ENCODE data around the gene CAPN15.

CAPN15 gene

GRCh38 chr16:546909-547770 lies 19.6 kb downstream of the CAPN15 start:
- DNase-seq = peak in 4 of 5 donors; percentile 37 to 45 (median 42)

GRCh38 chr16:548586-548985 lies 21.1 kb downstream of the CAPN15 start:
- DNase-seq = no peak

- DNase-seq = no peak
These were observed 22.2 kb downstream of the CAPN15 start for GRCh38 chr16:549544-550263.

DNA sequence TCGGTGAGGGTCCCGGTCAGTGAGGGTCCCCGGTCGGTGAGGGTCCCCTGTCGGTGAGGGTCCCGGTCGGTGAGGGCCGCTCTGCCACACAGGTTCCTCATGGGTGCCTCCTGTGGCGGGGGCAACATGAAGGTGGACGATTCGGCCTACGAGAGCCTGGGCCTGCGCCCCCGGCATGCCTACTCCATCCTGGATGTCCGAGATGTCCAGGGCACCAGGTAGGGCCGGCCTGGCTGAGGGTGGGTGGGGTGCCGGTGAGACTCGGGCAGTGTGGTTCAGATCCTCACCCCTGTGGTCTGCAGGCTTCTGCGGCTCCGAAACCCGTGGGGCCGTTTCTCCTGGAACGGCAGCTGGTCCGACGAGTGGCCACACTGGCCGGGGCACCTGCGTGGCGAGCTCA lies 23.7 kb downstream of the CAPN15 start:
- no peak for DNase-seq

DNA sequence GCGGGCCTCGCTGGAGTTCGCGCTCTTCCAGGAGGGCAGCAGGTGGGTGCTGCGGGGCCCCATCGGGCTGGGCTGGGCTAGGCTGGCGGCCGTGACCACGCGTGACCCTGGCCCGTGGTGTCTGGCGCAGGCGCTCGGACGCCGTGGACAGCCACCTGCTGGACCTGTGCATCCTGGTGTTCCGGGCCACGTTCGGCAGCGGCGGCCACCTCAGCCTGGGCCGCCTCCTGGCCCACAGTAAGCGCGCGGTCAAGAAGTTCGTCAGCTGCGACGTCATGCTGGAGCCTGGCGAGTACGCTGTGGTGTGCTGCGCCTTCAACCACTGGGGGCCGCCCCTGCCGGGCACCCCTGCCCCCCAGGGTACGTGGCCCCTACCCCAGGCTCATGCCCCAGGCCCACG lies 24.7 kb downstream of the CAPN15 start:
- no peak for DNase-seq

- no peak for DNase-seq
These were observed 26.2 kb downstream of the CAPN15 start for GRCh38 chr16:553601-554296.

DNA sequence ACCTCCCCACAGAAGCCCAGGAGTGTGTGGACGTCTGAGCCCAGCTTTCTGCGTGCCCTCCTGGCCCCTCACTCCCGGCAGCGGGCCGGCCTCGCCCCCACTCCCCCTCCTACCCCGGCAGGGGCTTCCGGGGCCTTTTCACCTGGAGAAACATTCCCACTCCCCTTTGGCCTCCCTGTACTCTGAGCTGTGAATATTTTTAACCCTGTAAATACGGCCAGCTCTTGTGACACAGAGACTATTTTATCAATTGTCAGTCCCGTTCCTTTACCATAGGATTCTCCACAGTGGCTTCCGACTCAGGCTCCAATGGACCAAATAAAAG lies 26.7 kb downstream of the CAPN15 start:
- DNase-seq = no peak

- no peak for DNase-seq
These were observed 27.3 kb downstream of the CAPN15 start for GRCh38 chr16:554640-555365.

DNA sequence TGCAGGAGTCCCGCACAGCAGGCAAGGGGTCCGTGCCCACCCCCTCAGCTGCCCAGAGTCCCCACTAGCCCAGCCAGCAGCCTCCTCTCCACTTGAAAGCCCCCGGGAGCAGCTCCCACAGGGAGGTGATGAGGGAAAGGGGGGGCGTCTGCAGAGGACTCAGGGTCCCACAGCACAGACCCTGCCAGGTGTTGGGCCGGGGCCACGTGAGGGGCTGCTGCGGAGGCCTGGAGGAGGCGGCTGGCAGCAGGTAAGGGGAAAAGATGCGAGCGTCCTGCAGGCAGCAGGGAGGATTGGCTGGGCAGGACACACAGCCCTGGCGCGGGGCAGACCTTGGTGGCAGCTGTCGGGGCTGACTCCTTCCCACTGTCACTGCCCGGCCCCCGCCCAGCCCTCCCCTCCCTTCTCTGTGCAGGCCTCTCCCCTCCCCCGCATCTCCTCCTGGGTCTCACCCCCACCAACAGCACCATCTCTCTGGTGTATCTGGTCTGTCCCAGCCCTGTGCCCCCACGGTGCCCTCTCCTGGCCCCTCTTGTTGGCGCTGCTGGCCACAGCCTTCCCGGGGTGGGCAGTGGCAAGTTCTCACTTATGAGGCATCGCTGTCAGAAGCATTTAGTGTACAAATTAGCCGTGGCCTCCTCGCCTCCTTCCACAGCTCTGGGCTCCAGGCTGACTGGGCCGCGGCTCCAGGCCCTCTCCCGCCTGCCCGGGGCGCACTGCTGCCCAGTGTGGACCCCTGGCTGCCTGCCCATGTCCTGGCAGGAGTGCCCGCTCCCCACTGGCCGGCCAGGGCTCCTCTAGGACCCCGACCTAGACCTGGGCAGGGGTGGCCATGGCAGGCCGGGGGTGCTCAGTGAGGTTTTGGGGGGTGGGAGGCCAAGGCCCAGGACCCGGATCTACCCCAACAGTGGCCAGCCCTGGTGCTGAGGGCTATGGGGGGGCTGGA lies 28.3 kb downstream of the CAPN15 start:
- DNase-seq = no peak

DNA sequence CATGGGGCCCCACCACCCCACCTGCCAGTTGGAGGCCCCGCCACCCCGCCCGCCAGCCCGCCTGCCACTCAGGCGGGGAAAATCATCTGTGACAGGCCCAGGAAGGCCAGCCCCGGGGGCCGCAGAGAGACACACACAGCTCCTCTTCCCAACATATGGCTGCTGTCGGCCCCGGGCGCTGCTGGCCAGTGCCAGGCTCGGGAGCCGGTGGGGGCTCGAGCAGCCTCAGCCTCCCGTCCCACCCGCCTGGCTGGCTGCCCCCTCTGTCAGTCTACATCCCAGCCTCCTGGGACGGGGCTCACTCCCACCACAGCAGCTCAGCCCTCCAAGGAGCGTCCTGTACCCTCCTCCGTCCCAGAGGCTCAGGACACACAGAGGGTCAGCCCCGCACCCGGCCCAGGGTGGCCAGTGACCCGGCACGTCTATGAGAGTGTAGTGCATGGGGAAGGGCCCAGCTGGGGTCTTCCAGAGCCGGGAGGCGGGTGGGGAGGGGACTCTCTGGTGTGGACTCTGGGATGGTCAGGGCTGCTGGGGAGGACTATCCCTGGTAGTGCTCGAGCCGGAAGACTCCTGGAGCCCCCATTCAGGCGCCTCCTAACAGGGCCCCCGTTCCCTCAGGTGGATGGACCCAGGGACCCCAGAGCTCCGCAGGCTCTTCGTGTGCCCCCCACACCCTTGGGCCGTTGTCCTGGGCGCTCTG lies 29.1 kb downstream of the CAPN15 start:
- no peak for DNase-seq

DNA sequence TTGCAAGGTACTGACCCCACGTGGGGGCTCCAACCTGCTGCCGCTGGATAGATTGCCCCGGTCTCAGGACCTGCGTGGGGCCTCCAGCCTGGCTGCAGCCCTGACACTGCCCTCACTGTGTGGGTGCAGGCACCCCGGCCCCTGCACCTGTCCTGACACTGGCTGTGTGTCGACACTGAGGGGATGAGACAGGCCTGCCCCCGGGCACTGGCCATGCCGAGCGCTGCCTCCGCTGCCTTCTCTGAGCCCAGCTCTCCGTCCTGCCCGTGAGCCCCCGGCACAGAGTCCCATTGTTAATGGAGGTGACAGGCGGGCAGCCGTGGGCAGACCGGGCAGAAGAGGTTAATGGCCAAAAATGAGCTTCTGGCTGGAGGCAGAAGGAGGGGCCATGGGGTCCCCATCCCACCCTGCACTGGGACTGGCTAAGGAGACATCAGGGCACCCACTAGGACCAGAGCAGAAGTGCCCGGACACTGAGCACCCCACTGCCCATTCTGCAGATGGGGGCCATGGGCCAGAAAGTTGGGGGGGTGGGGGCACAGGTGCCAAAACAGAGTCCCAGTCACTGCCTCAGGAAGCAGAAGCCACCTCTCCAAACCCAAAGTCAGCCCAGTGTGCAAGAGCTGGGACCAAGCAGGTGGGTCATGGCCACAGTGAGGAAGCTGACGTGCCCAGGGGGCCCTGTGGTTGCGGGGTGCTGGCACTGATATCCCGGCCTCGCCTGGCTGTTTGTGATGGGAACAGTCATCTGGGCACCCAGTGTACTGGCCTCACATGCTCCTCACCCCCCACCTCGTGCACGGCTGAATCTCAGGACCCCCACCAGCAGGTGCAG lies 30.2 kb downstream of the CAPN15 start:
- no peak for DNase-seq

DNA sequence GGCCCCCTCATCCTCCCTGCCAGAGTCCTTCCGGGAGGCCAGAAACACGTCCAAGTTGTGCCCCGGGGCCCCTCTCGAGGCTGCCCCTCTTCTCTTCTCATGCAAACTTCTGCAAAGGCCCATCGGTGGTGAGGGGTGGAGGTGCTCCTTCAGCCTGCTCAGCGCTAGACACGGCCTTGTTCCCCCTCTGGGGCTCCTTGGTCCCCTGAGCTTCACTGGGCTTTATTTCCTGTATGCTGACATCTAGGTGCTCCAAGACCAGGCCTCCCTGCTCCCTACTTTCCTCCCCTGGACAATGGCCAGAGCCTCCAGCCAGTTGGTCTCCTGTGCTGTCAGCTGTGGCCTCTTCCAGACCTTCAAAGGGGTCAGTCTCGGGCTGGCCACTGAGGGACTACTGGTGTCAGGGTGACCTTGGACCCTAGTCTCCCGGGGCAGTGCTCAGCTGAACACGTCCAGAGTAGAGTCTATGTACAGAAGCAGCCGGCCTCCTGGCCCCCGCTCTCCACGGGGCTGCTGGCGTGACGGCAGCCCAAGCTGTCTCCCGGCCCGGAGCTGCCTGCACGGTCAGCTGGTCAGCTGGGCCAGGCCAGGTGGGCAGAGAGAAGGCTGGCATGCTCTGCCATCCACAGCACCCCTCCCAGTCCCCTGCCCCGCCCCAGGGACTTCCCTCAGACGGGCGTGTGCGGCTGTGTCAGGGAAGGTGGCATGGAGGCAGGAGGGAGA lies 30.9 kb downstream of the CAPN15 start:
- no peak for DNase-seq

DNA sequence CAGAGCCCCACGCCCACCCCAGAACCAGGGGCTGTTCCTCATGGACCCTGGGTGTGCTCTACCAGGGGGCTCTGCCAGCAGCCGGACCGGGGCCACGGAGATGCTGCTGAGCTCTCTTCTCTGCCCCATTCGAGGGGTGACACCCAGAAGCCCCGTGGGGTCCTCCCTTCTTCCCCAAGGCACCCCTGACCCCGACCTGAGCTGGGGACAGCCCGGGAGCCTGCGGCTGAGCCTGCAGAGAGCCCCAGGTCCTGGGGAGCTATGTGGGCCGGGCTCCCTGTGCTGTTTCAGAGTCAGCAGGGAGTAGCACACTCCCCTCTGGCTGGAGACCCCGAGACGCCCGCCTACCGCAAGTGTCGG lies 31.5 kb downstream of the CAPN15 start:
- DNase-seq = no peak

- no peak for DNase-seq
These were observed 32.1 kb downstream of the CAPN15 start for GRCh38 chr16:559411-560203.

DNA sequence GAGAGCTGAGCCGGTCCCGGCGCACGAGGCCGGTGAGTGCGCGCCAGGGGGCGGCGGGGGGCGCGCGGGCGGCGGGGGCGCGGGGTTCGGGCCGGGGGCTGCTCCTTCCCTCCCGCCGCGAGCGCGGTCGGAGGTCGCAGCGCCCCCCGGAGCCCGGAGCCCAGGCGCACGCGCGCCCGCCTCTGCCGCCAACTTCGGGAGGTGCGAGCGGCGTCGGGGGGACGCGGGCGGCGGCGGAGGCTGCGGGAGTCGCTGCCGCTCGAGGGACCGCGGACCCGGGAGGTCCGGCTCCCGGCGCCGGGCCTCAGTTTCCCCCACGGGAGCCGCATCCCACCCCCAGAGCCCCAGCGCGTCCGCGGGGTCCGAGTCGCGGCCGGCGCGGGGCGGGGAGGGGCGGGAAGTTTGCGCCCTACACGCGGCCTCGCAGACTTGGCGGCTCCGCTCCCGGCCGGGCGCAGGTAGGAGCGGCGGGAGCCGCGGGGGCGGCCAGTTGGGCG lies 32.7 kb downstream of the CAPN15 start, which contains the start of gene PRR35:
PRR35 (plus strand) TSS at position 191 of the 497 bp plus-strand sequence. CDS start 2,901 bp downstream, outside the sequence.
- DNase-seq = no peak

- DNase-seq = no peak
These were observed 33.3 kb downstream of the CAPN15 start for GRCh38 chr16:560701-561412.

- no peak for DNase-seq
These were observed 33.9 kb downstream of the CAPN15 start for GRCh38 chr16:561413-561794.

All from T-helper 1 cell (primary cell).